H4 (cell line): ENCODE measurements around the gene STK11. TPM values are rescaled to one million over a fixed set of nuclear protein-coding genes. Genes with fewer than 3 reads are reported as not detected.

ENCODE experiments used
- DNase-seq: peaks from one replicate; pipeline ENCODE4 v3.0.0-alpha.2; 2015; ENCODE audit warnings: low spot score
- total RNA-seq: library from RNA; depleted of rRNA; stranded (reverse); fragments of >200 nt; shearing (Covaris generic); gene quantifications from 2 replicates; pipeline ENCODE4 v1.2.3, GENCODE V29; 2014; rRNA removed

Gene STK11
- 17.4 and 28.7 TPM in 2 replicates for total RNA-seq

DNA sequence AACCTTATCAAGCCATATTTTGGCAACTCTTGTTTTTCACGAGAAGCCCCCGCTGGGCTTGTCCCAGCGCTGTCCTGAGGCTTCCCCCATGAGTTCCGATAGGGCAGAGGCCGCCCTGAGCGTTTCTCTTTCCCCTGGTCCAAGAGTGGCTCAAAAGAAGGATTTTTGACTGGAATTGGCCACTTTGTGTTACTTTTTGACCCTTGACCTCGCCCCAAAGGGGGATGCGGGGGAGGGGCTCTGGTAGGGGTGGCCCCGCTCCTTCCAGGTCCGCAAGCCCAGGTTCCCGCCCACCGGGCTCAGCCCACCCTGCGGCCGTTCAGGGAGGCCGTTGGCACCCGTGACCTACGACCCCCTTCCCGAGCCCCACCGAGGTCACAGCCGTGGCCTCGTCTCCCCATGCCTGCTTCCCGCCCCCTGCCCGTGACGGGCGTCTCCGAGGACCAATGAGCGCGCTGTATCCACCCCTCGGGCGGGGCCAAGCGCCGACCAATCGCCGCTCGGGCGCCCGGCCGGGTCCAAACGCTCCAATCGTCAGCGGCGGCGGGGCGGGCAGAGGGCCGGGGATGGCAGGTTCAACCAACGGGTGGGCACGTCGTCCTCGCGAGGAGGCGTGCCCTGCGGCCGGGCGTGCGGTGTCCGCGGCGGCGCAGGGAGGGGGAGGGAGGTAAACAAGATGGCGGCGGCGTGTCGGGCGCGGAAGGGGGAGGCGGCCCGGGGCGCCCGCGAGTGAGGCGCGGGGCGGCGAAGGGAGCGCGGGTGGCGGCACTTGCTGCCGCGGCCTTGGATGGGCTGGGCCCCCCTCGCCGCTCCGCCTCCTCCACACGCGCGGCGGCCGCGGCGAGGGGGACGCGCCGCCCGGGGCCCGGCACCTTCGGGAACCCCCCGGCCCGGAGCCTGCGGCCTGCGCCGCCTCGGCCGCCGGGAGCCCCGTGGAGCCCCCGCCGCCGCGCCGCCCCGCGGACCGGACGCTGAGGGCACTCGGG, at the start of gene STK11:
TSS of gene STK11 (plus strand) at position 665 of the 986 bp plus-strand sequence. CDS start 1,136 bp downstream, outside the sequence.
- peak; percentile 94 for DNase-seq

DNA sequence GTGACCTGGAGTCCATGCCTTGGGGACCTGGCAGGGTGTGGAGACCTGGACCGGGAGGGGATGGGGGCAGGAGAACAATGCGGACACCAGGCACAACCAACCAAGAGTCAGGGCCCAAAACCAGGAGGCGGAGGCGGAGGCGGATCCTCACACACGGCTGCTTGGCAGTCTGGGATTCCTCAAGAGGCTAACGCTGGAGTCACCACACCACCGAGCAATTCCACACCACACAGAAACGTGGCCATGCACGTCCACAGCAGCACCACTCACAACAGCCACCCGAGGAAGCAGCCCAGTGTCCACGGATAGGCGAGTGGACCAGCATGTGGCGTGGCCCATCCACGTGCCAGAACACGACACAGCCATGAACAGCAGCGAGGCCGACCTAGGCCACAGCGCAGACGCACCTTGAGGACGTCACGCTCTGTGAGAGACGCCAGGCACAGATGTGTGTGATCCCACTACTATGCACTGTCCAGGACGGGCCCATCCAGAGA, 49.2 kb upstream of the STK11 start:
- DNase-seq: no peak

GRCh38 chr19:1156830-1157615, 48.6 kb upstream of the STK11 start:
- DNase-seq: no peak

DNA sequence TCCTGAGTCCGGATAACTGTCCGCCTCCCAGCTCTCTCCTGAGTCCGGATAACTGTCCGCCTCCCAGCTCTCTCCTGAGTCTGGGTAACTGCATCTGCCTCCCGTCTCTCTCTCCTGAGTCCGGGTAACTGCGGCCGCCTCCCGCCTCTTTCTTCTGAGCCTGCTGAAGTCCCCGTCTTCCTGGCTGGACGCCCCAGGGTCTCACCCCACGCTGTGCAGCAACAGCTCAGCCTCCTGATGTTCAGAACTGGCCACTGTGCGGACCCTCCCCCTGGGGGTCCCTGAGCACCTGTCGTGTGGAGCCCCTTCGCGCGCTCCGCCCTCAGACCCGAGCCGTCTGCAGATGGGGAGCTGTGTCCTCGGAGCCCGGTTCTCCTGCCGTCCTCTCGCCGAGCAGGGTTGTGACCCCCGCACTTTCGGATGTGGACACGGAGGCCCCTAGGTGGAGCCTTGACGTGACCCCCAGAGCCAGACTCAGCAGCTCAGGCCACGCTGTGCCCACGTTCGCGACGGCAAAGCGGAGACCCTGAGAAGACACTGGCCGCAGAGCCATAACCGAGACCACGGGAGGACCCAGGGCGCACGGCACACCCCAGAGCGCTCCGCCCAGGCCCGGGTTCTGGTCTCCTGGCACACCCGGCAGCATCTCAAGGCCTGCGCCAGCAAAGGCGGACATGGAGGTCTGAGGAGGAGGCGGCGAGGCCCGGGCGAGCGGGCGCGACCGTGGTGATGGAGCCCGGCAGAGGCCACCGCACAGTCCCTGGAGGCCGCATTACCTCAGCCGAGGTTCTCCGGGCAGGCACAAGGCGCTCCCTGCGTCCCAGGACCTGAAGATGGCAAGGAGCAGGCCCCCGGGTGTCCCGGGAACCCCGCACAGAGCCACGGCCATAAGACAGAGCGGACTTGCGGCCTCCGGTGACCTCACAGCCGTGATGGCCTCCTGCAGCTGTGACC, 47.4 kb upstream of the STK11 start:
- no peak for DNase-seq

DNA sequence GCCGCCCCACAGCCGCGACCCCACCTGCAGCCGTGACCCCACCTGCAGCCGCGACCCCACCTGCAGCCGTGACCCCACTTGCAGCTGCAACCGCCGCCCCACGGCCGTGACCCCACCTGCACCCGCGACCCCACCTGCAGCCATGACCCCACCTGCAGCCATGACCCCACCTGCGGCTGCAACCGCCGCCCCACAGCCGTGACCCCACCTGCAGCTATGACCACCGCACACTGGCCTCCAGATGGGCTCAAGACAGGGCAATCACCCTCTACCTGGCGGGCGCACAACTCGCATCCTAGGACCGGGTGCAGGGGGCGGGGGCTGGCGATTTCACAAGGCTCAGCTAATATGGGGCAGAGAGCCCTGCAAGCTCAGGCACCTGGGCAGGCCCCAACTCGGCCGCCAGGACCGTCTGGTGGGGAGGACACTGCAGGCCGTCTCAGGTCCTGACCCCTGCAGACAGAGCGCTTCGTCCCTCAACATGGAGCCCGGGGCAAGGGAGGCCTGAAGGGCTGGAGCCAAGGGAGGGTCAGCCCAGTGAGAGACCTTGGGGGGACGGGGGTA, 46.6 kb upstream of the STK11 start:
- no peak for DNase-seq

DNA sequence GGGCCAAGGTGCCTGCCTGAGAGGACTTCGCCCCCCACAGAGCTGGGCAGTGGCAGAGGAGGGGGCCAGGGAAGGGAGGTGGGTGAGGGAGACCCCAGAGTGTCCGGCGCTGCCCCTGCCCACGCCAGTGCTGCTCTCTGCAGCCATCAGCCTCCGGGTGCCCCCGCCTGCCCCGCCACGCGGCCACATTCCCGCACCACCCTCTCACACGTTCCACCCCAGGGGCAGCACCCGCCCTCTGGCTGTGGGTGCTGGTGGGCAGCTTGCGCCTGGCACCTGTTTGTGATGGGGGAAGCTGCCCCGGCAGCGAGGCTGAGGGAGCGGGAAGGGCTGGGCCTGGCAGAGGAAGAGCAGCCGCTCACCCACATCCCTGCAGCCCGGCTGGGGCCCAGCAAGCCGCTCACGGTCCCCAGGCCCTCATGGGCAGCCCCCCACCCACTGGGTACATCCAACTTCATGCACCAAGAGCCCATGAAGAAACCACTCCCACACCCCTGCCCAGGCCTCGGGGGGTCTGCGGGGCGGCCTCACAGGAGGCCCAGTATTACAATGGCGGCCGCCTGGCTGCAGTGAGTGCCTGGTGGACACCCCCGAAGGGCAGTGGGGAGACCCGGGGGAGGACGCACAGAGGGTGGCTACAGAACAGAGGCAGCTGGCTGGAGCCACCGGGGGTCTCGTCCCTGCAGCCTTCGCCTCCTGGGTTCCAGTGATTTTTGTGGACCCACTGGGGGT, 45.5 kb upstream of the STK11 start:
- DNase-seq: no peak

GRCh38 chr19:1161716-1162115, 43.9 kb upstream of the STK11 start:
- no peak for DNase-seq

GRCh38 chr19:1162404-1163282, 42.9 kb upstream of the STK11 start:
- DNase-seq: no peak

DNA sequence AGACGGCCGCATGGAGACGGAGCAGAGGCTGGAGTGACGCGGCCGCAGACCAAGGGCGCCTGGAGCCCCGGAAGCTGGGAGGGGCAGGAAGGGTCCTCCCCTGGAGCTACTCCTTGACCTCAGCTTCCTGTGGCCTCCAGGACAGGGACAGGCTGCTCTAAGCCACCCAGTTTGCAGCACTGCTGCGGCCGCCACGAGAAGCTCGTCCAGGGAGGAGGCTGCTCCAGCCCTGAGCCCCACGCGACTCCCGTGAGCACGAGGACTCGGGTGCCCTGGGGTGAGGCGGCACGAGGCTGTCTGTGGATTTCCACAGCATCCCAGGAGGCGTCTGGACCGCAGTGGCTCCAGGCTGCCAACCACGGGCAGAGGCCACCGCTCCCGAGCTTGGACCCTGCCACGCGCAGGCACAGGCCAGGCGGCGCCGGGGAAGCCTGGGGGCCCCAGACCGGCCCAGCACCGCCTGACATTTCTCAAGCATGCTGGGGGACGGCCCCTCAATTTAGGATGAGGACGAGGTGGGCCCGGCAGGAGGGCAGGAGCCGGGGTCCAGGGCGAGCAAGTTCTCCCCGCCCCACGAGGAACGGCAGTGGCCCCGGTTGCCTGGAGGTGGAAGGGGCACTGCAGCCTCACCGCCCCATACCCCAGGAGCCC, 42.2 kb upstream of the STK11 start:
- no peak for DNase-seq

GRCh38 chr19:1163934-1164683, 41.5 kb upstream of the STK11 start:
- DNase-seq: no peak

DNA sequence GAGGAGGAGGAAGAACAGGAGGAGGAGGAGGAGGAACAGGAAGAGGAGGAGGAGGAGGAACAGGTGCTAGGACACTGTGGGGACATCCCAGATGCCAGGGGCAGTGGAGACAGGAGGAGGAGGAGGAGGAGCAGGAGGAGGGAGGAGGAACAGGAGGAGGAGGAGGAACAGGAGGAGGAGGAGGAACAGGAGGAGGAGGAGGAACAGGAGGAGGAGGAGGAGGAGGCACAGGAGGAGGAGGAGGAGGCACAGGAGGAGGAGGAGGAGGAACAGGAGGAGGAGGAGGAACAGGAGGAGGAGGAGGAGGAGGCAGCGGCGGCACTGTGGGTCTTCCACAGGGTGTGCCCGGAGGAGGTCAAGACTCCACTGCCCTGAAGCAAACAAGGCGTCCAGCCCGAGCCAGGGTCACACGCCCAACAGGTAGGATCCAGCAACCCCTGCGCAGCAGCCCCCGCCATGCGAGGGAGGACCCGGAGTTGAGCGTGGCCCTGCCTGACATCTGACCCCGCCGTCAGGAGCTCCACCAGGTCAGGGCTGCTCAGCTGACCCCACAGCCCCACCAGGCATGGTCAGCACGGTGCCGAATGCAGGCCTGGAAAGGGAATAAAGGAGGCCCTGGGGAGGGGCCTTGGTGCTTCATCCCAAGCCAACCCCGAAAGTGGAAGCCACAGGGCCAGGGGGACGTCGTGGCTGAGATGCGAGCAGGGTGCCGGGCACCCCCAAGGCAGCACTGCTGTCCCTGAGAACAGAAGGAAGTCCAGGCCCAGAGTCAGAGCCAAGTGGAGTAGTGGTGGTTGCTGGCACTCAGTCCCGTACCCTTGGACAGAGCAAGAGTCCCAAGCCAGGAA, 40.7 kb upstream of the STK11 start:
- DNase-seq: no peak

DNA sequence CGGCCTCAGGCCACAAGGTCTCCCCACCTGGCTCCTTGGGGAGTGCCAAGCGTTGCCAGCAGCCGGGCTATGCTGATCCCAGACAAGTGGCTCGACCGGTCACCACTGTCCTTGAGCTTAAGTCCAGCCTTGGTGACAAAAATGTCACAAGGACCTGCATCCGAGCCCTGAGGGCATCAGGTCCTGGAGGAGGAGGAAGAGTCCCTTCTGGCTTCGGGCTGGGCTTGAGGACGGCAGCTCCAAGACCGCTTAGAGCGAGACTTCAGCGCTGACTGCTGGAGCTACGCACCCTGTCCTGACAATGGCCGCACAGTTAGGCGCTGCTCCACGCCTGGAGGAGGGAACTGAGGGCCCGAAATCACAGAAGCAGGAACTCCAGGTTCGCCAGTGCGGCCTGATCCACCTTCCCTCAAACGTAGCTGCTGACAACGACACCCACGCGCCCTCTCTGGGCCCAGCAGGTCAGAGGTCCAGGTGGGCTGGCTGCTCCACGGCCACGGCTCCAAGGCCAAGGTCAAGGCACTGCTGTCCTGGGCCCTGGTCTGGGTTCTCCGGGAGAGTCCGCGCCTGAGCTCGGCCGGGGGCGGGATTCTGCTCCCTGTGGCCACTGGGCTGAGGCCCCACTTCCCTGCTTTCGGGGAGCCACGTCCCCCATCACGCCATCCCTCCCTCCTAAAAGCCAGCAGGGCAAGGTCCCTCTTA, 38.6 kb upstream of the STK11 start:
- DNase-seq: no peak

- no peak for DNase-seq
Measured at GRCh38 chr19:1167687-1168571, 37.6 kb upstream of the STK11 start.

DNA sequence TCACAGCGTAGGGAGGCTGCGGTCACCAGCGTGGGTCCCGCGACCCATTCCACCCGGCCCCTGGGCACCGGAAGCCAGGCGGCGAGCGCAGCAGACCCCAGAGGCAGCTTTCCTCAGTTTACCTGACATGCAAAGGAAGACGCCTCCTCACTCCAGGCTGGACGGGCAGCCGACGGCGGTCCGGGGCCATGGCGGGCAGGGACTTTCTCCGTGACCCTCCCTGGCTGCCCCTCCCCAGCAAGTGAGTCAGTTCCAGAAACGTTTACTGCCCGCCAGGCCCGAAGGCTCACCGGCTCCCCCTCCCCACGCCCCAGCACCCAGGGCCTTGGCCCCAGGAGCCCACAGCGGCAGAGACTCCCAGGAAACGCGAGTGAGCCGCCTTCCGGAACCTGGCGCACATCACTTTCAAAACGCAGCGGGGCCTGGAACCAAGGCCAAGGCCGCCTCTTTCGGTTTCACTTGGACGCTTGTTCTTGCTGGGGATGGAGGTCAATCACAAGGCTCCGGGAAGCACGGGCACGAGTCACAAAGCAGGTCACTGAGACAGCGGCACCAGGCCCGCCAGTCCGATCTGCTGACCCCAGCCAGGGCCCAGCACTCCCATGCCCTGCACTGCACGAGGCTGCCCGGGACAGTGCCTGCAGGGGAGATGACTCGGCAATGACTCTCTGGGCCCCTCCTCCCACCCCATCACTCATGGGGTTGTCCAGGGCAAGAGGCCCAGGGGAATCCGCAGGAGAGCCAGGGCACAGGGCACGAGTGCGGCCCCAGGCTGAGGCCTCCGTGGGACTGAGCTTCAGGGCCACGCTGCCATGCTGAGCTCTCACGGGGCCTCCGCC, 36.8 kb upstream of the STK11 start:
- DNase-seq: peak; percentile 60
